Dedifferentiated amniotic fluid mesenchymal stem cell (primary cell): ENCODE data around the gene JPH2.
"Not testable (repeated sequence)": the region's sequence is repeated elsewhere in the genome, so short reads cannot be mapped to it uniquely, and the experiment has no call there.

ENCODE experiments used
- DNase-seq: peaks from one replicate; pipeline ENCODE4 v3.0.0-alpha.2; 2016; ENCODE audit errors: extremely low spot score

Gene JPH2

DNA sequence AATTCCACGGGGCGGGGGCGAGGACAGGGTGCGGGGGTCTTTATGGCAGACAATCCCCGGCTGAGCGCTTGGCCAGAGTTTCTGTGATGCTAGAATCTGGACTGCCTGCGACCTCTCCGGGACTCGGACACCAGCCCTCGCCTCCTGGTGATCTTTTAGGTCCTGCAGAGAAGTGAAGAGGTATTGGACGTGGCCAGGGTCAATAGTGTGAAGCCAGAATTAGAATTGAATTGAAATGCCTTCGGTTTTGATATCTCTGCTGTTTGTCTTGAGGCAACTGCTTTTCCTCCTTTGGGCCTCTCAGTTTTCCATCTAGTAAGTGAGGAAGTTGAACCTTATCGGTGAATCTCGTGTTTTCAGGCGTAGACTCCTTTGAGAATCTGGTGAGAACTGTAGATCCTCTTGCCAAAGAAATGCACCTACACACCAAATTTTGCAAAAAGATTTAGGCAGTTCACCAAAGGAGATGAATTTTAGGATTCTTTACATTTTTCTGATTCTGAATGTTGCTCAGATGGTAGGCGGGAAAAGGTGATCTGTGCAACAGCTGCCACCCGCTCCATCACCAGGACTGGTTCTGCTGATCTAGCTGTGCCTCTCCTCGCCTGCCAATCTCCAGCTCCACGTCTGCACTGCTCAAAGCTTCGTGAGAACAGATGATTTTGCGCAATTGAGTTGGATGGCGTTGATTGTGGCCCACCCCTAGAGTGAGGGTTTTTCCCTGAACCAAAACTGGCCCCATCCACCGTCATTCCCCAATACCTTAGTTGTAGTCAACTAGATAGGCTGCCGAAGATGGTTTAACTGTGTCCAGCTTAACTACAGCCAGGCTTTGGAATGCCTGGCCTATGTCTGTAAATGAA, 24.4 kb upstream of the JPH2 start:
- no peak for DNase-seq

DNA sequence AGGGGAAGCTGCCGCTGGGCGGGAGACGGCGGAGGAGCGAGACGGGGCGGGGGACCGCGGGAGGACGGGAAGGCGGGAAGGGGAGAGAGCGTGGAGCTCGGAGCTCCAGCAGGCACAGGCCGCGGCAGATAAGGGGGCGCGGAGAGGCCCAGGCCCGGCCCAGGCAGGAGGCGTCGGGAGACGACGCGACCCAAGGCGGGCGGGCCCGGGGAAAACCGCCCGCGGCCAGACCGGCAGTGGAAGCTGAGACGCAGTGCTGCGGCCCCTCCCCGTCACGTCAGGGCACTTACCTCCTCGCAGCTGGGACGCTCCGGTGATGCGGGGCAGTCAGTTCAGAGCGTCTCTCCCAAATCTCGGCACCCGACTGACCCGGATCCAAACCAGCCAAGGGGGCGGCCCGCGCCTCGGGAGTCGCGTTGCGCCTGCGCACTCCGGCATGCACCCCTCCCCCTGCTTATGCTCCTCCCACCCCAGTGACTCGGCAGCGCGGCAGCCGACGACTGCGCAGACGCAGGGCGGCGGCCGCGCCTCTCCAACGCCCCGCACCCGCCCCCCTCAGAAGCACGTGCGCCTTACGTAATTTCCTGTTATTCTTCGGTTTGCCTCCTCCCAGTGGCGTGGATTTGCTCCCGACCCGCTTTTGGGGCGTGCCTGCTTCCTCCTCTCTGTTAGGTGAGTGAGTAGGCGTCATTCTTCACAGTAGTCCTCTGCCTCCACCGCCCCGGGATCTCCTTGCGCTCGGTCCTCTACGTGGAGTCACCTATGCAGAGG, 23.6 kb upstream of the JPH2 start, which contains the start of gene OSER1:
Gene OSER1, minus strand, starts transcription at position 366 of the 771 bp plus-strand sequence. CDS start 3,814 bp downstream, outside the sequence.
- peak; percentile 97 for DNase-seq

DNA sequence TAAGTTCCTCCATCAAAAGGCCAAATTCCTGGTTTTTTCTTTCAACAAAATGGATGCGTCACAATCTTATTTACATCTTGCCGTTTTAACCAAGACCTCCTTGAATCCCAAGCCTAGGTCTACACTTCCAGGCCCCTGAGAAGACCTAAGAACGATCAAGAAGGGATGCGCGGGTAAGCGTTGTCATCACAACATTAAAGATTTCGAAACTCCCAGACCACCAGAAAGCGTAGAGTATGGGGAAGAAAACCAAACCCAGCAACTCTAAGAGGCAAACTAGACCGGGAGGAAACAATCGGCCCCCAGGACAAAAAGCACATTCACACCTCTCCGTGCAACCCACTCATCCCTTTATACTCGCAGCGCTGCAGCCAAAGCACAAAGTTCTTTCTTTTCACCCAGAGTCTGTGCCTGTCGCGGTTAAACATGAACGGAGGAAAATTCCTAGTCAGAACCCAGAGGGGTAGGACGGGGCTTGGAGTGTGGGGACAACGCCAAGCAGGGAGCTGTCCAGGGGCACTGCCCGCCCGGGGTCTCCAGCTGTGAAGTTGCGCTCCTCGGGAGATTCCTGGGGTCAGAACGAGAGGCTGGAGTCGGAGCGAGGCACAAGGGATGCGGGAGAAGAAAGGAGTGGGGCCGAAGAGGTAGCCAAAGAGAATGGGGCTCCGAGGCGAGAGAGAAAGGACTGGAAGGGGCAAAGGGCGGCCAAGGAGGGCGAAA, 22.9 kb upstream of the JPH2 start:
- no peak for DNase-seq

DNA sequence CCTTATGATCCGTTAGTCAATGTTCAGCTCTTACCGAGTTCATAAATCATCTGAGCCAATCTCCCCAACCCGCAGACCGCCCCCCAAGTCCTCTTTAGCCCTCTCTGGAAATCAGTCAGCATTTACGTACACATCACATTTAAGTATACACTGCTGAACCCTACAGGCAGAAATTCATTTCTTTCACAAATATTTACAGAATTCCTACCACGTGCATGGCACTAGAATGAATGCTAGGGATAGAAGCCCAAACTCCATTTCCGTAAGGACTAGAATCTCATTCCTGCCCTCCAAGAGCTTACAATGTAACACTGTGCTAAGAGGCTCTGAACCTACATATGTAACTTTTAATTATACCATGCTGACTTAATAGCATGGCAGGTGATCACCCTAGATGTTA, 21.8 kb upstream of the JPH2 start:
- DNase-seq: peak; percentile 52

DNA sequence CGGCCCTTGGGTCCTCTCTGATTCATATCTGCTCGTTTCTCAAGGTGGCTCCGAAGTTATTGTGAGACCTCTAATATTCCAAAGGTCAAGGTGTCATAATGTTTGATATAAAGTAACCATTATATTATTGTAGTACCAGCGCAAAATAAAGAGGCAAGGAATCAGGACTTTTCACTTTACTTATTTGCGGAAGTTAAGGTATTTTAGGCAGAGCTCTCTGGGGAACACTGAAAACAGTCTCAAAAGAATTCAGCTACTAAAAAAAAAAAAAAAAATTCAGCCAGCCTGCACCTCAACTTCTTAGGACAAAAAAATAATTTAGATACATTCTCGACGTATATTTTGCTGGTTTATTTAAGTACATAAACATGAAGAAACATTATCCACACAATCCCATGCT, 21.2 kb upstream of the JPH2 start:
- DNase-seq: no peak

DNA sequence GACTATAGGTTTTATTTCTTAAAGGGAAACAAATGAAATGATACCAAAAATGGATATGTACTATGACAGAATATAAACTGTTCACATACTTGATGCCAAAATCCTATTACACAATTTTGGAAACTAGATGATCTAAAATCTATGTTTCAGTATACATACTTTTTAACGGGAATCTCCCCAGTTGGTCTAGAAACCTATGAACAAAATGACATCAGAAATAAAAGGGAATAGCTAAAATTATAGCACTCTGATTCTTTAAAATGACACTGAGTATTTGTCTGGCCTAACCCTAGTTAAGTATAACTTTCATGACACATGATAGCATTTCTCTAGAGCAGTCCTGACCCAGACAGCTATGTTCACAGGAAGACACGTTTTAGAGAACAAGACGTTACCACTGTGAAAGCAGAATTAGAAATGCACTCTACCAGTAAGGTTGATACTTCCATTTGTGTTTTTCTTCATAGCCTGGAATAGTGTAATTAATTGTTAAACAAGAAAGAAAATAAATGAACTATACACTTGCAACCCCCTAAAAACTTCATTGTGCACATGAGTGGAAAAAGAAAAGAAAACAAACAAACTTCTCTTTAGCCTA, 20.2 kb upstream of the JPH2 start:
- no peak for DNase-seq

DNA sequence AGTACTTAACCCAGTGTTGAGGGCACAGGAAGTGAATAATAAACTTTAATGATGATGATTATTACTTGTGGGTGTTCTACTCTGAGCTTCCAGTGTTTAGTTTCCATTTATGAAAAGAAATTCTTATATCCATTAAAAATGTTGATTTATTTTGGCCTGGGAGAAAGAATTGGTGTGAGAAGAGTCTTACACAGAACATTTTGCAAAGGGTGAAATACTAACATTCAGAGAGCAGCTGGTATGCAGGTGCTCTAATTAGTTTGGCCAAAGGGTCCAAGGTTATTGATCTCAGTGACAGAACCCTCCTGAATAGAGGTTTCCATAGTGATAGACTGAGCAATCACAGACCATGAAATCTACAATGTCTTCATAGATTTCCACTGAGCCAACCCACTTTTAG, 19.1 kb upstream of the JPH2 start:
- no peak for DNase-seq

DNA sequence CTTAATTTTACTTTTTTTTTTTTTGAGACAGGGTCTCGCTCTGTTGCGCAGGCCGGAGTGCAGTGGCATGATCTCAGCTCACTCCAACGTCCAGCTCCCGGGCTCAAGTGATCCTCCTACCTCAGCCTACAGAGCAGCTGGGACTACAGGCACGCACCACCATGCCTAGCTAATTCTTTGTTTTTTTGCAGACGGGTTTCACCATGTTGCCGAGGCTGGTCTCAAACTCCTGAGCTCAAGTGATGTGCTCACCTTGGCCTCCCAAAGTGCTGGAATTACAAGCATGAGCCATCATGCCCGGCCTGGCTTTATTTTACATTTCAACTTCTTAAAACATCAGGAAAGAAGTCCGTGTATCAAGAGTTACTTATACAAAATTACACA, 17.8 kb upstream of the JPH2 start:
- no peak for DNase-seq

DNA sequence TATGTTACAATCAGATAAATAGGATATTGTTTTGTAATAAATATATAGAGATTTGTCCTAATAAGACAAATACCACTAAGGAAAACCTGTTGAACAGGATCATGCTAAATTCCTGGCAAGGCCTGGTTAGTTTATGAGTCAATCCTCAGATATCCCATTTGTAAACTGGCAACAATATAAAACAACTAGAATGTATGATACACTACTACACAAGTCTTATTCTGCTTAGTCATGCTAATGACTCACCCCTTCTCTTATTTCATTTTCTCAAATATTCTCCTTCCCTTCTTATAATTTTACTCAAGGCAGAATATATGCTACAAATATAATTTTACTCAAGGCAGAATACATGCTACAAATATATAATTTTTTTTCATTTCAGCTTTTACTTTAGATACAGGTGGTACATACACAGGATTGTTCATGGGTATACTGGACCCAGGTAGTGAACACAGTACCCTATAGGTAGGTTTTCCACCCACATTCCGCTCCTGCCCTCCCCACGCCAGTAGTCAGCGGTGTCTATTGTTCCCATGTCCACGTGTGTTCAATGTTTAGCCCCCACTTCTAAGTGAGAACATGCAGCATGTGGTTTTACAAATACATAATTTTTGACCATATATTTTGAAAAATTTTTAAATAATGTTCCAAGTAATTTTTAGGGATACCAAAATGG, 17.3 kb upstream of the JPH2 start:
- peak; percentile 95 for DNase-seq

DNA sequence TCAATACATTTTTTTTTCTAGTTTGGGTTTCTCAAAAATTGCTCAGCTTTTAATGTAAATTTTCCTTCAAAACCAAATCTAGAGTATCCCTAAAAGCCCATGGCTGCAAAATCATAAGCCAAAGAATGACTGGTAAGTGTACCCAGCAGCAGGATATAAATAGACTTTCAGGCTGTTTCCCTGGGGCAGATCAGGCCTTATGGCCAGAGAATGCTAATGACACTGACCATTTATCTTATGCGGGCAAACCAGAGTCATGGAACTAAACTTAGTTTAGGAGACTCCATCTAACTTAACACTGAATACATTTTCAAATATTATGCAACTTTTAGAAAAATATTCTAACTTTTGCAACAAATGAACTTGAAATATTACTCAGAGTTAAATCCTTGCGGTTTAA, 16.2 kb upstream of the JPH2 start:
- no peak for DNase-seq

DNA sequence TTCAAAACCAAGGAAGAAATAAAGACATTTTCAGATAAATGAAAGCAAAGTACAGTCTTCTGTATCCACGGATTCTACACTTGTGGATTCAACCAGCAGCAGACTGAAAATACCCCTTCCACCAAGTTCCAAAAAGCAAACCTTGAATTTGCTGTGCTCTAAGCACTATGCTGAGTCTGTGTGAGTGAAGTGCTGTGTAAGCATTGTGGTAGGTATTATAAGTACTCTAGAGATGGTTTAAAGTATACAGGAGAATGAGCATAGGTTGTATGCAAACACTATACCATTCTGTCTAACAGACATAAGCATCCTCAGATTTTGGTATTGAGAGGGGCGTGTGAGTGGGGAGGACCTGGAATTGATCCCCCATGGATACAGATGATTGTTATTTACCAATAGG, 14.0 kb upstream of the JPH2 start:
- no peak for DNase-seq

DNA sequence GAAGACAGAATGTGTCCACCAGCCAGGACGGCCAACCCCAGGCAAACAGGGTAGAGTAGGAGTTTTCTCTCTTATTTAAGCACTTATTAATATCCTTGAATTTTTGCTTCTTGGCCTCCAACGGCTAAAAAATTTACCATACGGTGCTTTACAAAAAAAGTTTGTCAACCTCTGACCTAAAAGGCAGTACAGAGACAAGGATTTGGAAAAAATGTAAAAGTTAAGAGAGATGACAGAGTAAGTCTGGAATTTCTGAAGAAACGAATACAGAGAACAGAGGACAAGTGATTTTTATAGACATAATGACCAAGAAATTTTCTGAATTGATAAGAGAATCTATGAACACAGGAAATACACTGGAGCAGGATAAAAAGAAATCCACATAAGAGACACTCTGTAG, 13.4 kb upstream of the JPH2 start:
- no peak for DNase-seq

DNA sequence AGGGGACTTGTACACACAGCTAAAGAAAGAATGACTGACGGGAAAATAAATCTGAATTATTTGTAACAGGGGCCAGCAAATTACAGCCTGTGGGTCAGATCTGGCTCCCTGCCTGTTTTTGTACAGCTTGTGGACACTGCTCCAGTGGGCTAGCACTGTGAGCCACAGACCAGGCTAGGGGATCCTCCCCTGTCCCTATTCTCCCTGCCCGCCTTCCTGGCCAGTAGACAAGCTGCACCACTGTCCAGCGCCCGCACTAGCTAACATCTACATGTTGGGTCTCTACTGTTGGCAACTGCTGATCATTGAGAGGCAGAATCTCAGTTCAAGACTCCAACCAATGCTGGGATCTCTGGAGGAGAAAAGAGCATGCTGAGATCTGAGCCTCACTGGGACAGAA, 12.9 kb upstream of the JPH2 start:
- DNase-seq: no peak

DNA sequence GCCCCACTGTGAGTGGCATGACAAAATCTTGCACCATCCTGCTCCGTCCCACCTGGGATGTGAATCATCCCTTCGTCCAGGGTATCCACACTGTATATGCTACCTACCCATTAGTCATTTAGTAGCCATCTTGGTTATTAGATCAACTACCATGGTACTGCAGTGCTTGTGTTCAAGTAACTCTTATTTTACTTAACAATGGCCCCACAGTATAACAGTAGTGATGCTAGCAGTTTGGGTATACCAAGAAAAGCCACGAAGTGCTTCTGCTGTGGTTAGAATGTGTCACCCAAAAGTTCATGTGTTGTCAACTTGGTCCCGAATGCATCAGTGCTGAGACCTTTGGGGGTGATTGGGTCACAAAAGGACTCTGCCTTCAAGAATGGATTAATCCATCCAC, 11.9 kb upstream of the JPH2 start:
- no peak for DNase-seq

DNA sequence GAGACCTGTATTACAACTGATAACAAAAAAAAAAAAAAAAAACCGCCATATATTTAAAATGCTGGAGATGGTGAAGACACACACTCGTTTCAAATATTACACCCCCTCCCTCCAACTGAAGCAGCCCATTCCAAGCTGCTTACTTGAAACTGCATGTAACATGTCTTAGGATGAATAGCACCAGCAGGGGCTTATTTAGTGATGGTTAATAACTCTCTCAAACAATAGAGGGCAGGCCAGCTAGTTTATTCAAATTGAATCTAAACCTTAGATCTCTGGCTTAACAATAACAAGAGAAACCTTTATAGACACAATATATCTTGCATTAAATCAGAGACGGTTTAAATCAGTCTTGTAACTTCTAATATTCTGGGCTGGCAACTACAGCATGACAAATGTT, 9.3 kb upstream of the JPH2 start:
- DNase-seq: no peak

DNA sequence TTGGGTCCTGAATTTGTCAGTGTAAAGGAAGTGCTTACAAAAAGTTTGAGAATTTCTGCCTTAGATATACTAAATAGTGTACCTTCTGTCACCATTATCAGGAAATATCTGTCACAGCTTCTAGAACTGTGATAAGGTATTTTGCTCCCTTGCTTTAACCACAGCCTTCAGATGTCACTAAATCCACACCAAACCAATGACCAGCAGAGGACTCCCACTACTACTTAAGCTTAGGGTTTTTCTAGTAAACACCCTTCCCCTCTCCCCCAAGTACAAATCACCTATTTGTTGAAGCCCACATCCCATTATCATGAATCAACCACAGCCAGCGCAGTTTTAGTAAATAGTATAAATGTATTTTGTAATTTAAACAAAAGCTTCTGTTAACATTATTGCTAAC, 8.6 kb upstream of the JPH2 start:
- no peak for DNase-seq

DNA sequence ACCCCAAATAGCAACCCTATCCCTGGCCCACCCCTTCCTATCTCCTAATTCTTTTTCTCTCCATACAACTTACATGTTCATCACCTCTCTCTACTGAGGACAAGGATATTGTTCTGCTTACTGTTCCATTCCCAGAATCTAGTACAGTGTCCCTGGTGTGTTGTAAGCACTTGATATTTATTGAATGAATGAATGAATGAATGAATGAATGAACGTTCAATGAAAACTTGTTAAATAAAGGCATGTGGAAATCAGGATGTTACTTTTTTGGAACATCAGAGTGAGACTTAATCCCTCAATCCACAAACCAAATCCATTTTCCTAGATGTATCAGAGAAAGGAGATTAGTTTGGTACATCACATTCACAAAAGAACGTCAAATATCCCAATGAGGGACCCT, 6.8 kb upstream of the JPH2 start:
- DNase-seq: no peak

DNA sequence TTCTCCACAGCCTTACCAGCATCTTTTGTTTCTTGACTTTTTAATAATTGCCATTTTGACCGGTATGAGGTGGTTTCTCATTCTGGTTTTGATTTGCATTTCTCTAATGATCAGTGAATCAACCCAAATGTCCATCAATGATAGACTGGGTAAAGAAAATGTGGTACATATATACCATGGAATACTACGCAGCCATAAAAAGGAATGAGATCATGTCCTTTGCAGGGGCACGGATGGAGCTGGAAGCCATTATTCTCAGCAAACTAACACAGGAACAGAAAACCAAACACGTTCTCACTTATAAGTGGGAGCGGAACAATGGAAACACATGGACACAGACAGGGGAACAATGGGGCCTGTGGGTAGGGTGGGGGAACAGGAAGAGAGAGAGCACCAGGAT, 4.7 kb upstream of the JPH2 start:
- not testable (repeated sequence) for DNase-seq

DNA sequence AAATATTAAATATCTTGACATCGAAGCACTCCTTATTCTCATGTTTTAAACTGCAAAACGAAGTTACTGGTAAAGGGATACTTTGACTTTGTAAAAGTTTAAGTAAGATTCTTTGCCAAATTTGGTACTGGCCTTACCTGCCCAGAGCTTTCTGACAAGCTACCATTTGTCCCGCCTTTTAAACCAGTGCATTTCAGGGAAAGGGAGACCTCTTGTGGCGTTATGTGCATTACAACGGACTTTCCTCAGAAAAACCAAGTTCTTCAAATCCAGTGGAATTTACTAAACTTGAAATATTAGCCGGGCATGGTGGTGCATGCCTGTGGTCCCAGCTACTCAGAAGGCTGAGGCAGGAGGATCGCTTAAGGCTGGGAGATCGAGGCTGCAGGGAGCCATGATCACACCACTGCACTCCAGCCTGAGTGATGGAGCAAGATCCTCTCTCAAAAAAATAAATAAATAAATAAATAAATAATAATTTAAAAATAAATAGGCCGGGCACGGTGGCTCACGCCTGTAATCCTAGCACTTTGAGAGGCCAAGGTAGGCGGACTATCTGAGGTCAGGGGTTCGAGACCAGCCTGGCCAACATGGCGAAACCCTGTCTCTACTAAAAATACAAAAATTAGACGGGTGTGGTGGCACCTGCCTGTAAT, 3.3 kb upstream of the JPH2 start:
- peak; percentile 78 for DNase-seq

DNA sequence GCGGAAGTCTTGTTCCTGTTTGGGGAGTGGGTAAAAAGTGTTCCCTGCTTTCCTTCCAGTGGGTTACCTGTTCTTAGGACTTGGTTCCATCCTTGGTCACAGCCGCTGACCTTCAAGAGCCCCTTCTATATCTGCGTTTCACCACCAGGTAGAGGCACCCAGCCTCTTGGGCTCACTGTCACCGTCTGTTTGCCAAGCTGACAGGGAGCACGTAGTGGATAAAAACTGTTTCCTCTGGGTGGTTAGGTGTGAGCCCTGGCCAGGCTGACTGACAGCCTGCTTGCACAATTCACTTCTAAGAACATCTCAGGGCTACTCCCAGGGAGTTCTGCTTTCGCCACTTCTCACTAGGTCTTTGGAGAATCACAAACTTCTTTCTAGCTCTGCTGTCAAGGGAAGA, 1.8 kb upstream of the JPH2 start:
- DNase-seq: no peak
